WI38 (cell line): ENCODE measurements around the gene ACTG1.
A peak's percentile ranks its signal among the peaks of the same experiment; 100 is the strongest.

Source experiments
- H3K4me3 ChIP-seq: 2 replicates; pipeline ENCODE4 v1.5.1; 2011; ENCODE audit warnings: low read depth, mild to moderate bottlenecking, control low read depth, low read length
- TF ChIP-seq, protein P1 (sequence below): IDR thresholded peaks from 2 replicates; pipeline ENCODE4 v1.5.1; 2012; ENCODE audit warnings: low read depth, mild to moderate bottlenecking, control low read depth, low read length

The ACTG1 gene

DNA sequence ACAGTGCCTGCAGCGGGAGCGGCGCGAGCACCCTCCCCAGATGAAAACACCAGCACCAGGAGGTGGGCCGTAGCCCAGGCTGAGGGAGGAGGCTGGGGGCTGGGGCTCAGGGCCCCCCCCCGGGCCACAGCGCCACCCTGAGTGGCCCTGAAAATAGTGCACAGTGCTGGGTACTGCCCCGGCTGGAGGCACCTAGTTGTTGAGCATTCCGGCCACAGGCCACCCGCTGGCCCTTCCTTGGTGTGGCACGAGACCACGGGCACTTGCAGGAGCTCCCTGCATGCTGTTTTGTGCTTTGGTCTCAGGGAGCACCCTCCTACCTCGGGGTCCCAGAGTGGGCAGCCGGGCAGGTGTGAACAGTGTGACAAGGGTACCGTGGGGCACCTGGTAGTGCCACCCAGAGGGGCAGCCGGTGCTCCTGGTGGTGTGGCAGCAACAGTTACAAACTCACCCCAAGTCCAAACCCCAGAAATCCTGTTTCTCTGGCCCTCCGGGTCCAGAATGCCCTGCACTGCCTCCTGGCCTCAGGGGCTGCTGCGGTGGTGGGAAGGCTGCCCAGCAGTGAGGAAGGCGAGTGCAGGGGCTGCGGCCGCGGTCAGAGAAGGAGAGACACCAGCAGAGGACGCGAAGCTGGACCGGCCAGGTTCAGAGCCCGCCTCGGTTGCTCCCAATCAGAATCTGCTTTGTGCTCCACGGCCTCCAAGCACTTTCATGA, 27.5 kb upstream of the ACTG1 start:
- TF ChIP-seq, protein P1, sequence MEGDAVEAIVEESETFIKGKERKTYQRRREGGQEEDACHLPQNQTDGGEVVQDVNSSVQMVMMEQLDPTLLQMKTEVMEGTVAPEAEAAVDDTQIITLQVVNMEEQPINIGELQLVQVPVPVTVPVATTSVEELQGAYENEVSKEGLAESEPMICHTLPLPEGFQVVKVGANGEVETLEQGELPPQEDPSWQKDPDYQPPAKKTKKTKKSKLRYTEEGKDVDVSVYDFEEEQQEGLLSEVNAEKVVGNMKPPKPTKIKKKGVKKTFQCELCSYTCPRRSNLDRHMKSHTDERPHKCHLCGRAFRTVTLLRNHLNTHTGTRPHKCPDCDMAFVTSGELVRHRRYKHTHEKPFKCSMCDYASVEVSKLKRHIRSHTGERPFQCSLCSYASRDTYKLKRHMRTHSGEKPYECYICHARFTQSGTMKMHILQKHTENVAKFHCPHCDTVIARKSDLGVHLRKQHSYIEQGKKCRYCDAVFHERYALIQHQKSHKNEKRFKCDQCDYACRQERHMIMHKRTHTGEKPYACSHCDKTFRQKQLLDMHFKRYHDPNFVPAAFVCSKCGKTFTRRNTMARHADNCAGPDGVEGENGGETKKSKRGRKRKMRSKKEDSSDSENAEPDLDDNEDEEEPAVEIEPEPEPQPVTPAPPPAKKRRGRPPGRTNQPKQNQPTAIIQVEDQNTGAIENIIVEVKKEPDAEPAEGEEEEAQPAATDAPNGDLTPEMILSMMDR: no peak
- no peak overlapping the region for H3K4me3 ChIP-seq

DNA sequence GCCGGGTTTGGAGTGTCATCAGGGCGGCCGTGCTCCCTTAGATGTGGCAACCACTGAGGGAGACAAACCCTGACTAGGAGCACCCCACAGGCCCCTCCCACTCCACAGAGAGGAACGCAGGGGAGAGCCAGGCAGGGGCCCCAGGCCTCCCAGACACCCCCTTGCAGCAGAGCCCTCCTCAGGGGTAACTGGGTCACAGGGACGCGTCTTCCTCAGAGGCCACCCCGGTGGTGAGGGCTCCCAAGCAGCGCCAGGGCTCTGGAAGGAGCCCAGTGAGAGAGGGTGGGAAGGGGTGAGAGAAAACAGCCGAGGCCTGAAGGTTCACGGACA, 26.9 kb upstream of the ACTG1 start:
- TF ChIP-seq, protein P1: no peak
- no peak overlapping the region for H3K4me3 ChIP-seq

DNA sequence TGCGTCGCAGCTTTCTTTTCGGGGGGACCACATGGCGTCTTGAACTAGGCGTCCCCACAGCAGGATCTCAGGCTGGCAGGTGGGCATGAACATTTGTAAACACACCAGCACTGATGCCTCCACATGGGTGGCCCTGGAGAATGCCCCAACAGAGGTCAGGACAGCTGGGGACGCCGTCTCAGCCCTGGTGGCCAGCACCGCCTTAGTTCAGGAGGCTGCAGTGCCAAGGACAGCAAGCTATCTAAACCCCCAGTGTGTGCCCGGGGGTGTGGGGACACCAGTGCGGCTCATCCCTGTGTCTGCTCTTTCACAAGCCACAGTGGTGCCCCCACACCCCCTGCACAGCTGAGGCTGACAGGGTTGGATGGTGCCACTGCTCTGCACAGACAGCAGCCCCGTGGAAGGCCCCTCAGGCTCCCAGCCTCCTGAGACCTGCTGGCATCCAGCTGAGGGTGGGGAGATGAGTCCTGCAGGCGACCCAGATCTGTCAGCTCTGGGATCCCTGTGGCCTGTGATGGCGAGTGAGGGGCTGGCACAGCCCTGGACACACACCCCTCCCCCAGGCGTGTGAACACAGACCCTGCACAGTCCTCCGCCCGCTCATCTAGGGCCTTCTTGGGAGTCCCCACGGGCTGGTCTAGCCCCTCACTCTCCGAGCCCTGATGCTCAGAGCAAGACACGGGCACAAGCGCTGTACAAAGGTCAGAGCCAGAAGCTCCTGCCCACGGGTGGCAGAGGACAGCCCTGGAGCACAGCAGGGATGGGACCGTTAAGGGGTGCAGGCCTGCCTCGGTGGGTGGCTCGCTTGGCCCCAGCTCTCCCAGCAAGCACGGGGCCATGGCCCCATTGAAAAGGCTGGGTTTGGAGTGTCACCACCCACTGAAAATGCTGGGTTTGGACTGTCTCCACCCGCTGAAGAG, 26.3 kb upstream of the ACTG1 start:
- TF ChIP-seq, protein P1: no peak
- no peak overlapping the region for H3K4me3 ChIP-seq

DNA sequence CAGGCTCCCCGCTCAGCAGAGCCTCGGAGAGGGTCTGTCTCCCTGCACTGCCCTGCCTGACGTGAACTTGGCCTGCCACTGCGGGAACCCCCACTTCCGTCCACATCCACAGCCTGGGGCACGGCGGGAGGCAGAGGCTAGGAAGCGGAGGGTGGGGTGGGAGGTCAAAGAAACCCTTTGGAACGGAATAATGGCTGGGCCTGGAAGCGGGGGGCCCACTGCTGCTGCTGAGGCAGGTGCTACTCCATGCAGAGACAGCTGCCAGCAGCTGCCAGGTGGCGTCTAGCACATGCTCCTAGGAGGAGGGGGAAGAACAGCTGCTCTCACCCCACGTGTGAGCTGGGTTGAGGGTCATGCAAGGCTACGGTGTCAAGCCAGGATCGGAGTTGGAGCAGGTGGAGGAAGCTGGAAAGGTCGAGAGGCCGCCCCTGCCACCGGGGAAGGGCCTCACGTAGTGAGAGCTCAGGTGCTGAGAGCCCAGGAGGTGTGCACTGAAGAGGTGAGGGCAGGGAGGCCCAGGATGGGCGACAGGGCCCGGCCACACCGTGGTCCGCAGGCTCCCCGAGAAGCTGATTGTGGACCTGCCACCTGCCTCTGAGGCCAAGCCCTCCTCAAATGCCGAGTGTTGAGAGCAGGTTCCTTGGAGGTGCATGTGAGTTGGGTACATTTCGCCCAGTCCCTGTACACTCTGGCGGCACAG, 25.4 kb upstream of the ACTG1 start:
- TF ChIP-seq, protein P1: no peak
- H3K4me3 ChIP-seq: no peak overlapping the region

DNA sequence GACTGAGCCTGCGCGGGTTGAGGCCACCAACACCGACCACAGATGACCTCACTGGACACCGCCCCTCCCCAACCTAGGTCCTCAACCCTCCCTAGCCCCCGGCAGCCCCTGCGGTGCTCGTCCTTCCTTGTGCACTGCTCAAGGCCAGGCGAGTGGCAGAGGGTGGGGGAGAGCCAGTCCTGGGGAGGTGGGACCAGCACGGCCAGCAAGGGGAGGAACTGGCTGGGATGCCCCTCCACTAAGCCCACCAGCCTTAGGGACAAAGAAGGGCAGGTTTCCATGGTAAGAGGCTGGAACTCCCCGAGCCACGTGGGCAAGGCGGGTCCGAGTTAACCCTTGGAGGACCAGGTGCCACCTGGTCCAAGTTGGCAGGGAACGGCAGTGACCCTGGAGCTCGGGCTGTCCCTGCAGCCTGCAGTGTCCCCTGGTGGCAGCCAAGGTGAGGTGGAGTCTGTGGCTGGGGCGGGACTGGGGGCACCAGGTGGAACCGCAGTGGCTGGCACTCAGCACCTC, 24.8 kb upstream of the ACTG1 start:
- TF ChIP-seq, protein P1: peak; percentile 29; the same call in 1 of the 2 replicates
- no peak overlapping the region for H3K4me3 ChIP-seq

DNA sequence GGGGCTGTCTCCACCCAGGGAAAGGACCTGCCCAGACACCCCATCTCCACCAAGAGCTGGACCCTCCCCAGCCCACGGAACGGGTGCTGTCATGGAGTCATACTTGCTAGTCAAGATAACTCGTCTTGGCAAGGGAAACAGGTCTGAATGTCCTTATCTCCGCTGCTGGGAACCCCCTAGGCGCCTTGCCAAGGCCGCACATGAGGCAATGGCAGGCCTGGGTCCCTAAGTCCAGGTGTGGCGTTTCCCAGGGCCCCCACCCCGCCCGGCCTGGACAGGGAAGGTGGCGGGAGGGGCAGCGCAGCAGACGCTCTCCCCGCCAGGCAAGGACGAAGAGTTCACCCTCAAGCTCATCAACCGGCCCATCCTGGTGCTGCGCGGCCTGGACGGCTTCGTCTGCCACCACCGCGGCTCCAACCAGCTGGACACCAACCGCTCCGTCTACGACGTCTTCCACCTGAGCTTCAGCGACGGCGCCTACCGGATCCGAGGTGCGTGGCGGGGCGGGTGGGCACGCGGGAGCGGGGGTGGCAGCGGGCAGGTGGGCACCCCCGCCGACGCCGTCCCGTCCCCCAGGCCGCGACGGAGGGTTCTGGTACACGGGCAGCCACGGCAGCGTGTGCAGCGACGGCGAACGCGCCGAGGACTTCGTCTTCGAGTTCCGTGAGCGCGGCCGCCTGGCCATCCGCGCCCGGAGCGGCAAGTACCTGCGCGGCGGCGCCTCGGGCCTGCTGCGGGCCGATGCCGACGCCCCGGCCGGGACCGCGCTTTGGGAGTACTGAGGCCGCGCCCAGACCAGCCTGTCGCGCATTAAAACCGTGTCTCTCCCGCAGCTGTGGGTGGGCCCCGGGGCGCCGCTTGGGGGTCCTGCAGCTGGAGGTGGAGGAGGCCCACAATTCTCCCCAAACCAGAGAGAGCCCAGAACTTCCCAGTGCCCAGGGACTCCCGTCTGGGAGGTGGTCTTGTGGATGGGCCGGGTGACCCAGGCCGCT, 24.0 kb upstream of the ACTG1 start:
- TF ChIP-seq, protein P1: no peak
- no peak overlapping the region for H3K4me3 ChIP-seq
